ENCODE data around the gene RPH3AL.

DNA sequence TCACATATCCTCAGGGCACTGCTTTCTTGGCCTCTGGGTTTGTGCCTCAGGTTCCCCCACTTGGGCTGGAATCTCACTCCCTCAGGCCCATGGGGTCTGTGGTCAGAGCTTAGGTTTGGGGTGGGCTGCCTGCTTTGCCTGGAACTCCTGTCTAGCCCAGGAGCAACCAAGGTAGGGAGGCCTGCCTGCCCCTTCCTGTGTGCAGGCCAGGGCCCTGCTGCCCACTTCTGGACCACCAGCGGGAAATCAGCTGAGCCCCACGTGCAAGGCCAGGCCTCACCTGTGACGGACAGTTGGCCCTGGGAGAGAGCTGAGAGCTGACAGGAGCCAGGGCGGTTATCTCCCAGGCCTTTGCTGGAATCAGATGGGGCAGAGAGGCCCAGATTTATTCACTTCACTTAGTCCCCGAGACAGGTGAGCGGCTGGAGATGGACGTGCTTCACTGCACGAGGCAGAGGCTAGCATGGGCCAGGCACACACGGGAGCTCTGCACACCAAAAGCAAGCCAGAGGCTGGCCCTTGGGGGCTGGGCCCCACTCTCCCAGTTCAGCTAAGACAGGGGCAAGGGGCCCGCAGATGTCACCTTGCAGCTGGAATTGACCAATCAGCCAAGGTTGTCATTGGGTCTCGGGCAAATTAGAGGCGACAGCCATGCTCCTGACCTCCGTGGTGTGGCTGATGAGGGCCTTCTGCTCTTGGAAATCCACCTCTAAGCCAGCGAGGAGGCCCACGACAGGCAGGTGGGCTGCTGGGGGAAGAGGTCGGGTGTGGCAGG, 121.2 kb downstream of the RPH3AL start:
- TF ChIP-seq, protein P1, sequence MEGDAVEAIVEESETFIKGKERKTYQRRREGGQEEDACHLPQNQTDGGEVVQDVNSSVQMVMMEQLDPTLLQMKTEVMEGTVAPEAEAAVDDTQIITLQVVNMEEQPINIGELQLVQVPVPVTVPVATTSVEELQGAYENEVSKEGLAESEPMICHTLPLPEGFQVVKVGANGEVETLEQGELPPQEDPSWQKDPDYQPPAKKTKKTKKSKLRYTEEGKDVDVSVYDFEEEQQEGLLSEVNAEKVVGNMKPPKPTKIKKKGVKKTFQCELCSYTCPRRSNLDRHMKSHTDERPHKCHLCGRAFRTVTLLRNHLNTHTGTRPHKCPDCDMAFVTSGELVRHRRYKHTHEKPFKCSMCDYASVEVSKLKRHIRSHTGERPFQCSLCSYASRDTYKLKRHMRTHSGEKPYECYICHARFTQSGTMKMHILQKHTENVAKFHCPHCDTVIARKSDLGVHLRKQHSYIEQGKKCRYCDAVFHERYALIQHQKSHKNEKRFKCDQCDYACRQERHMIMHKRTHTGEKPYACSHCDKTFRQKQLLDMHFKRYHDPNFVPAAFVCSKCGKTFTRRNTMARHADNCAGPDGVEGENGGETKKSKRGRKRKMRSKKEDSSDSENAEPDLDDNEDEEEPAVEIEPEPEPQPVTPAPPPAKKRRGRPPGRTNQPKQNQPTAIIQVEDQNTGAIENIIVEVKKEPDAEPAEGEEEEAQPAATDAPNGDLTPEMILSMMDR (tag by site-specific recombination; IDR thresholded peaks at IDR 0.05), result no peak
- TF ChIP-seq ZNF623 (tag by site-specific recombination; IDR thresholded peaks at IDR 0.05), result no peak
- TF ChIP-seq, protein P2, sequence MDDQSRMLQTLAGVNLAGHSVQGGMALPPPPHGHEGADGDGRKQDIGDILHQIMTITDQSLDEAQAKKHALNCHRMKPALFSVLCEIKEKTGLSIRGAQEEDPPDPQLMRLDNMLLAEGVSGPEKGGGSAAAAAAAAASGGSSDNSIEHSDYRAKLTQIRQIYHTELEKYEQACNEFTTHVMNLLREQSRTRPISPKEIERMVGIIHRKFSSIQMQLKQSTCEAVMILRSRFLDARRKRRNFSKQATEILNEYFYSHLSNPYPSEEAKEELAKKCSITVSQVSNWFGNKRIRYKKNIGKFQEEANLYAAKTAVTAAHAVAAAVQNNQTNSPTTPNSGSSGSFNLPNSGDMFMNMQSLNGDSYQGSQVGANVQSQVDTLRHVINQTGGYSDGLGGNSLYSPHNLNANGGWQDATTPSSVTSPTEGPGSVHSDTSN (CRISPR knock-in tag; IDR thresholded peaks at IDR 0.05), result no peak
- TF ChIP-seq ZFP37 (tag by site-specific recombination; IDR thresholded peaks at IDR 0.05), result no peak
- TF ChIP-seq ZNF747 (tag by site-specific recombination; IDR thresholded peaks at IDR 0.05), result no peak
- no peak for TF ChIP-seq SP2 (tag by site-specific recombination; IDR thresholded peaks at IDR 0.05)
- TF ChIP-seq, protein P3, sequence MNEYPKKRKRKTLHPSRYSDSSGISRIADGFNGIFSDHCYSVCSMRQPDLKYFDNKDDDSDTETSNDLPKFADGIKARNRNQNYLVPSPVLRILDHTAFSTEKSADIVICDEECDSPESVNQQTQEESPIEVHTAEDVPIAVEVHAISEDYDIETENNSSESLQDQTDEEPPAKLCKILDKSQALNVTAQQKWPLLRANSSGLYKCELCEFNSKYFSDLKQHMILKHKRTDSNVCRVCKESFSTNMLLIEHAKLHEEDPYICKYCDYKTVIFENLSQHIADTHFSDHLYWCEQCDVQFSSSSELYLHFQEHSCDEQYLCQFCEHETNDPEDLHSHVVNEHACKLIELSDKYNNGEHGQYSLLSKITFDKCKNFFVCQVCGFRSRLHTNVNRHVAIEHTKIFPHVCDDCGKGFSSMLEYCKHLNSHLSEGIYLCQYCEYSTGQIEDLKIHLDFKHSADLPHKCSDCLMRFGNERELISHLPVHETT (tag by site-specific recombination; IDR thresholded peaks at IDR 0.05), result no peak
